ENCODE measurements around the gene KRT7.

KRT7 gene

DNA sequence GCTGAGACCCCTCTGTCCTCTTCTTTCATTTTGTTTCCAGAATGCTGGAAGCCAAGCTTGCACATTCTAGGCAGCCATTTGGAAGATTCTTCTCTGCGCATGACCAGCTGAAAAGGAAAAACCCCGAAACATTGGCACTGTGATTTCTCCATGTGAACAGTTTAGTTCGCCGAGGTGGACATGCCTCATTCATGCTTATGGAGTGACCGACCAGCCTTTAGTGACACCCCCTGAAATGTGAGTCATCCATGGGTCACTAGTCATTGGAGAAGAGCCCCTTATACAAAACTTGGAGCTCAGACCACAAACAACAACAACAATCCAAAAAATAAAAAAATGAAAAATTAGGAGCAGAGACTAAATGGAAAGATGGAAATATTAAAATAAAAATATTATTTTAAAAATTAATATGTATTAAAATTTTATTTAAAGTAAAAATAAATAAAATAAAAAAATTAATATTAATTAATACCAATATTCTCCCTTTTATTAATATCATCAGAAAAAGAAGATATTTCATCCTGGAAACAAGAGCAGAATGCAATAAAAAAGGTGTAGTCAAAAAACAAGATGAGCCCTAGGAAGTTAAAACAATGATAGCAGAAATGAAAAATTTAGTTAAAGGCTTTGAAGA lies 9.5 kb upstream of the KRT7 start:
- H3K4me3 ChIP-seq (ENCODE audit: low read depth, low read length), result no peak overlapping the region
- TF ChIP-seq, protein P1, sequence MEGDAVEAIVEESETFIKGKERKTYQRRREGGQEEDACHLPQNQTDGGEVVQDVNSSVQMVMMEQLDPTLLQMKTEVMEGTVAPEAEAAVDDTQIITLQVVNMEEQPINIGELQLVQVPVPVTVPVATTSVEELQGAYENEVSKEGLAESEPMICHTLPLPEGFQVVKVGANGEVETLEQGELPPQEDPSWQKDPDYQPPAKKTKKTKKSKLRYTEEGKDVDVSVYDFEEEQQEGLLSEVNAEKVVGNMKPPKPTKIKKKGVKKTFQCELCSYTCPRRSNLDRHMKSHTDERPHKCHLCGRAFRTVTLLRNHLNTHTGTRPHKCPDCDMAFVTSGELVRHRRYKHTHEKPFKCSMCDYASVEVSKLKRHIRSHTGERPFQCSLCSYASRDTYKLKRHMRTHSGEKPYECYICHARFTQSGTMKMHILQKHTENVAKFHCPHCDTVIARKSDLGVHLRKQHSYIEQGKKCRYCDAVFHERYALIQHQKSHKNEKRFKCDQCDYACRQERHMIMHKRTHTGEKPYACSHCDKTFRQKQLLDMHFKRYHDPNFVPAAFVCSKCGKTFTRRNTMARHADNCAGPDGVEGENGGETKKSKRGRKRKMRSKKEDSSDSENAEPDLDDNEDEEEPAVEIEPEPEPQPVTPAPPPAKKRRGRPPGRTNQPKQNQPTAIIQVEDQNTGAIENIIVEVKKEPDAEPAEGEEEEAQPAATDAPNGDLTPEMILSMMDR (IDR thresholded peaks at IDR 0.05; ENCODE audit: low read depth, low read length), result no peak
- in situ Hi-C loops (cut with HindIII; ENCODE audit: low sequenced_read_pairs), result no loop called here
- DNase-seq (ENCODE audit: low read depth, low spot score), result no peak

DNA sequence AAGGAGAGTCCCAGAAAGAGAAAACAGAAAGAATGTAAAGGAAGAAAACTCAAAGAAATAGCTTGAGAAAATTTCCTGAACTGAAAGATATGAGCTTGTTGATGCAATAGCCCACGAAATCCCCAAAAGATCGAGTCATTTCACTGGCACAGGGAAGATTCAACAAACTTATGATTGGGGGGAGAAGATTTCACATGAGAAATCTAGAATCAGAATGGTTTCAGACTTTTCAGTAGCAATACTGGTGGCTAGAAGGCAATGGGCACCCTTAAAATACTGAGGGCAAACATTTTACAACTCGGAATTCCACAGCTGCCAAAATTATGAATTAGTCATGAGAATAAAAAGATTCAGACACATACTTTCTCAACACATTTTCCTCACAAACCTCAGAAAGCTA lies 8.9 kb upstream of the KRT7 start:
- no peak overlapping the region for H3K4me3 ChIP-seq (ENCODE audit: low read depth, low read length)

DNA sequence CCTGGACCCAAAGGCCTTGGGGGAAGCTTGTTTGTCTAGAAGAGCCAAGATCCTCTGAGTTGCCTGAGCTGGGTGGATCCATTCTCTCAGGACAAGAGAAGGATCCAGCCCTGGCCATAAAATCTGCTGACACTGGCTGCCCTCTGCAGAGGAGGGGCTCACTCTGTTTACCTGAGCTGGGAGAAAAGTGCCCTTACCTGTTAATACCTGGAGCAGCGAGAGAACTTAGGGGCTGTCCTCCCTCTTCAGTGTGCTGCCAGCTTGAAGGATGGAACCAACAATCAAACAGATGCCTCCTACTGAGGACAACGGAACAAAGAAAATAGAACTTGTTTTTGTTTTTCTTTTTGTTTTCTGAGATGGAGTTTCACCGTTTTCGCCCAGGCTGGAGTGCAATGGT lies 7.3 kb upstream of the KRT7 start:
- TF ChIP-seq, protein P1 (IDR thresholded peaks at IDR 0.05; ENCODE audit: low read depth, low read length), result no peak
- in situ Hi-C loops (cut with HindIII; ENCODE audit: low sequenced_read_pairs), result no loop called here
- H3K4me3 ChIP-seq (ENCODE audit: low read depth, low read length), result no peak overlapping the region
- DNase-seq (ENCODE audit: low read depth, low spot score), result no peak

More for the DNA sequence above, 8.9 kb upstream of the KRT7 start:
- TF ChIP-seq, protein P1 (IDR thresholded peaks at IDR 0.05; ENCODE audit: low read depth, low read length), result no peak
- DNase-seq (ENCODE audit: low read depth, low spot score), result no peak
- in situ Hi-C loops (cut with HindIII; ENCODE audit: low sequenced_read_pairs), result no loop called here

DNA sequence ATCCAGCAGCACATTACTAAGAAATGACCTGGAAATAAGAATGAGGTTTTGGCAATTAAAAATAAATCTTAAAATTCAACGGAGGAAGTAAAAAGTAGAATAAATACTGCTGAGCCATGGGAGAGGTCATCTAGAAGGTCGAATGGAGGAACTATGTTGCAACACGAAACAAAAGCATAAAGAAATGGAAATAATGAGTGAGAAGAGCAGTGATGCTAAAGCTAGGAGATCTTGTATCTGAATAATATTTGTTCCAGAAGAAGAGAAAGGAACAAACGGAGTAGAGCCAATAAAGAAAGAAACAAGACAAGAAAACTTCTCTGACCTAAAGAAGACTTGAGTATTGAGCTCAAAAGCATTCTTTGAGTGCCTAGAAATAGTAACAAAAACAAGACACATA lies 6.6 kb upstream of the KRT7 start:
- TF ChIP-seq, protein P1 (IDR thresholded peaks at IDR 0.05; ENCODE audit: low read depth, low read length), result no peak
- DNase-seq (ENCODE audit: low read depth, low spot score), result no peak
- H3K4me3 ChIP-seq (ENCODE audit: low read depth, low read length), result no peak overlapping the region
- in situ Hi-C loops (cut with HindIII; ENCODE audit: low sequenced_read_pairs), result no loop called here

DNA sequence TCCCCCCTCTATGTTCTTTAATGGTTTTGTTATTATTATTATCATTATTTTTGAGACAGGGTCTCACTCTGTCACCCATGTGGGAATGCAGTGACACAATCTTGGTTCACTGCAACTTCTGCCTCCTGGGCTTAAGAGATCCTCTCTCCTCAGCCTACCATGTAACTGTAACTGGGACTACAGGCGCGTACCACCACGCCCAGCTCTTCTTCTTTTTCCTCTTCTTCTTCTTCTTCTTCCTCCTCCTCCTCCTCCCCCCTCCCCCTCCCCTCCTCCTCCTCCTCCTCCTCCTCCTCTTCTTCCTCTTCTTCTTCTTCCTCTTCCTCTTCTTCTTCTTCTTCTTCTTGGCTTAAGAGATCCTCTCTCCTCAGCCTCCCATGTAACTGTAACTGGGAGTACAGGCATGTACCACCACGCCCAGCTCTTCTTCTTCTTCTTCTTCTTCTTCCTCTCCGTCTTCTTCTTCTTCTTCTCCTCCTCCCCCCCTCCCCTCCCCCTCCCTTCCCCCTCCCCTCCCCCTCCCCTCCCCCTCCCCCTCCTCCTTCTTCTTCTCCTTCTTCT lies 5.4 kb upstream of the KRT7 start:
- no peak for DNase-seq (ENCODE audit: low read depth, low spot score)
- H3K4me3 ChIP-seq (ENCODE audit: low read depth, low read length), result no peak overlapping the region
- TF ChIP-seq, protein P1 (IDR thresholded peaks at IDR 0.05; ENCODE audit: low read depth, low read length), result no peak
- in situ Hi-C loops (cut with HindIII; ENCODE audit: low sequenced_read_pairs), result no loop called here

DNA sequence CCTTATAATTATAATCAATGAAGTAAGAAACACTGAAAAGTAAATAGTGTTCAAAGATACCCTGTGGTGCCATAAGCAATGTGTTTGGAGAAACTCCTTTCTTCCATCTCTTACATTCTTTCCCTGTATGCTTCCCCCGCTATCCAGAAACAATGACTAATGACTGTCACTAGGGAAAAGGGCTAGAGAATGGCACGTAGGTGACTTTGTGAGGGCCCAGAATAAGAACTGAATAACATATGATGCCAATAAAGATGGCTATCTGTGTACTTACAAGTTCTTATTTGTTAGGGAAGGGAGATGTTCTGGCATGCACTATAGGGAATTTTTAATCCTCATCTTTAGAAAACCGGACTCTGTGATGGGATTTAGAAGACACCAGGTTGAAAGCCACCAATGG lies 4.7 kb upstream of the KRT7 start:
- no peak overlapping the region for H3K4me3 ChIP-seq (ENCODE audit: low read depth, low read length)
- in situ Hi-C loops (cut with HindIII; ENCODE audit: low sequenced_read_pairs), result no loop called here
- DNase-seq (ENCODE audit: low read depth, low spot score), result no peak
- TF ChIP-seq, protein P1 (IDR thresholded peaks at IDR 0.05; ENCODE audit: low read depth, low read length), result no peak

Measured in astrocyte of the spinal cord (primary cell).